Measurements from ENCODE around the gene COPS3. TPM values are rescaled to one million over a fixed set of nuclear protein-coding genes. Genes with fewer than 3 reads are reported as not detected.

The COPS3 gene
- total and polyA plus RNA-seq, 2 experiments from 2014 or later: 51.1 to 123 TPM

DNA sequence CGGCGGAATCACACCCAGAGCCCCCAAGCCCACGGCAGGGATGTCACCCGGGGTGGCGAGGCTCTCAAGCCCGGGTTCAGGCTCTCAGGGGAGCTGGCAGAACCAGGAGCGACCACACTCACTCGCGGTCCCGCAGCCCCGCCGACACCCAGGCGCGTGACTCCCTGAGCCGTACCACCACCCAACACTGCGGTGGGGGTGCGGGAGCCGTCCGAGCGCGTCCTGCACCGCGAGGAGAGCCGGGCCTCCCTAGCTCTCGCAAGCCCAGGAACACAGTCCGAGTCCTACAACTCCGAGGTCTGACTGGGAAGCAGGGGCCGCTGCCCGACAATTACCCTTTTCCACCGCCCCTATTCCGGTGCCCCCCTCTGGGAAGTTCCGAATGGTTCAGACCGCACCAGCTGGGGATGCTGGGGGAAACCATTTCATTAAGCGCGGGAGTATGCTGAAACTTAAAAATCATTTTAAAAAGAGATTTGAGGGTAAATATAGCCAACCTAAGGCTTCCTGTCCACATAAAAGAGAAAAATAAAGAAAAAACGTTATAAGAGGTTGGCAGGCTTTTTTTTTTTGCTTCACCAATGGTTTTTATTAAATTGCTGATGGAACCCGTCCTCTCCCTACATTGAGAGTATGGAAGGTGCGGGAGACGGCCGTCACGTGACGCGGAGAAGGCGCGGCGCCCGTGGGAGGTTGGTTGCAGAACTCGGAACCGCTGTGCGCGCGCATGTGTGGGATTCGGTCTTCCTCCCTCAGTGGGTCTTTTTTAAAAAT, 43.8 kb downstream of the COPS3 start, which contains the start of gene FLCN:
TSS of gene FLCN (minus strand) at position 143 of the 774 bp plus-strand sequence. CDS start 9,031 bp downstream, outside the sequence.
- Histone ChIP-seq H3K27ac (peak within 1 kb of the TSS; percentile 99), H3K4me1 (ENCODE audit: low read depth) (peaks cover 11% of the 10 kb centered on the region)
- TF ChIP-seq CTCF (IDR thresholded peaks at IDR 0.05; ENCODE audit: low read depth, low read length): no peak

GRCh38 chr17:17236295-17237025, 44.6 kb downstream of the COPS3 start:
- no peak for TF ChIP-seq CTCF (IDR thresholded peaks at IDR 0.05; ENCODE audit: low read depth, low read length)
- Histone ChIP-seq H3K27ac (peak overlapping the region; percentile 99), H3K4me3 (peak overlapping the region; percentile 91), H3K36me3 (no peaks in the 10 kb centered on the region), H3K4me1 (ENCODE audit: low read depth) (peaks cover 11% of the 10 kb centered on the region), H3K27me3 (no peaks in the 10 kb centered on the region), H3K9me3 (ENCODE audit: low read depth) (no peaks in the 10 kb centered on the region)
- peak in 1 of 2 donors; percentile 22 for DNase-seq (ENCODE audit: low read depth in 1 of 2, low spot score in 1 of 2)

More for the DNA sequence above, 43.8 kb downstream of the COPS3 start, which contains the start of gene FLCN:
- peak; percentile 81 to 93 for DNase-seq (ENCODE audit: low read depth in 1 of 2, low spot score in 1 of 2)
- Histone ChIP-seq H3K27me3 (no peaks in the 10 kb centered on the region), H3K4me3 (peak within 1 kb of the TSS; percentile 91), H3K36me3 (no peaks in the 10 kb centered on the region), H3K9me3 (ENCODE audit: low read depth) (no peaks in the 10 kb centered on the region)

GRCh38 chr17:17235212-17236174, 45.6 kb downstream of the COPS3 start:
- H3K9me3 ChIP-seq (ENCODE audit: low read depth): no peaks in the 10 kb centered on the region
- H3K27ac ChIP-seq: no peak overlapping the region

GRCh38 chr17:17232303-17232621, 48.8 kb downstream of the COPS3 start:
- H3K4me3 ChIP-seq: no peak overlapping the region
- H3K9me3 ChIP-seq (ENCODE audit: low read depth): no peaks in the 10 kb centered on the region
- no peaks in the 10 kb centered on the region for H3K27me3 ChIP-seq
- TF ChIP-seq CTCF (IDR thresholded peaks at IDR 0.05; ENCODE audit: low read depth, low read length): no peak
- no peak overlapping the region for H3K27ac ChIP-seq
- peaks cover 11% of the 10 kb centered on the region for H3K4me1 ChIP-seq (ENCODE audit: low read depth)
- peaks cover 6% of the 10 kb centered on the region for H3K36me3 ChIP-seq
- no peak for DNase-seq (ENCODE audit: low read depth in 1 of 2, low spot score in 1 of 2)

More at GRCh38 chr17:17235212-17236174, 45.6 kb downstream of the COPS3 start:
- H3K36me3 ChIP-seq: no peaks in the 10 kb centered on the region
- no peak for TF ChIP-seq CTCF (IDR thresholded peaks at IDR 0.05; ENCODE audit: low read depth, low read length)
- H3K27me3 ChIP-seq: no peaks in the 10 kb centered on the region
- H3K4me1 ChIP-seq (ENCODE audit: low read depth): peaks cover 11% of the 10 kb centered on the region
- DNase-seq (ENCODE audit: low read depth in 1 of 2, low spot score in 1 of 2): peak in 1 of 2 donors; percentile 13
- no peak overlapping the region for H3K4me3 ChIP-seq
